Measurements from ENCODE around the gene AHCYL2.
"Not testable (repeated sequence)": the region's sequence is repeated elsewhere in the genome, so short reads cannot be mapped to it uniquely, and the experiment has no call there.

Gene AHCYL2

DNA sequence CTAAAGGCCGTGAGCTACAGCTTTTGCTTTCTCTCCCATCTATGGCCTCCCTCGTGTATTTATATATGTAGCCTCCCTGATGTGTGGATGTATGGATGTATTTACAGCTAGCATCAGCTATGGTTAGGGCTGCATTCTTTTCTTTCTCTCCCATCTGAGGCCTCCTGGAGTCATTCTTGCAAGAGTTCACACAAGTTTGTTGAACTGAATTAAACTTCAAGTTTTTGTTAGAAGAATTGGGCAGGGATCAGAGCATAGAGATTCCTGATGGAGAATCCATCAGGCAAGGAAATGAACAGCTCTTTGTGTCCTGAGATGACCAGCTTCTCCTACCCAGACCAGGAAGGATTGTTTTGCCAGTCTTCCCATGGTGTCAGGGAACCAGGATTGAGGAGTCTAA lies 60.3 kb downstream of the AHCYL2 start:
- H3K4me3 ChIP-seq (replicated peaks; ENCODE audit: low read depth, low read length) = no peak overlapping the region
- TF ChIP-seq, protein P1, sequence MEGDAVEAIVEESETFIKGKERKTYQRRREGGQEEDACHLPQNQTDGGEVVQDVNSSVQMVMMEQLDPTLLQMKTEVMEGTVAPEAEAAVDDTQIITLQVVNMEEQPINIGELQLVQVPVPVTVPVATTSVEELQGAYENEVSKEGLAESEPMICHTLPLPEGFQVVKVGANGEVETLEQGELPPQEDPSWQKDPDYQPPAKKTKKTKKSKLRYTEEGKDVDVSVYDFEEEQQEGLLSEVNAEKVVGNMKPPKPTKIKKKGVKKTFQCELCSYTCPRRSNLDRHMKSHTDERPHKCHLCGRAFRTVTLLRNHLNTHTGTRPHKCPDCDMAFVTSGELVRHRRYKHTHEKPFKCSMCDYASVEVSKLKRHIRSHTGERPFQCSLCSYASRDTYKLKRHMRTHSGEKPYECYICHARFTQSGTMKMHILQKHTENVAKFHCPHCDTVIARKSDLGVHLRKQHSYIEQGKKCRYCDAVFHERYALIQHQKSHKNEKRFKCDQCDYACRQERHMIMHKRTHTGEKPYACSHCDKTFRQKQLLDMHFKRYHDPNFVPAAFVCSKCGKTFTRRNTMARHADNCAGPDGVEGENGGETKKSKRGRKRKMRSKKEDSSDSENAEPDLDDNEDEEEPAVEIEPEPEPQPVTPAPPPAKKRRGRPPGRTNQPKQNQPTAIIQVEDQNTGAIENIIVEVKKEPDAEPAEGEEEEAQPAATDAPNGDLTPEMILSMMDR (IDR thresholded peaks at IDR 0.05; ENCODE audit: low read depth, low read length, missing control alignments) = no peak
- no peak for DNase-seq (ENCODE audit: extremely low read depth, low read depth)

DNA sequence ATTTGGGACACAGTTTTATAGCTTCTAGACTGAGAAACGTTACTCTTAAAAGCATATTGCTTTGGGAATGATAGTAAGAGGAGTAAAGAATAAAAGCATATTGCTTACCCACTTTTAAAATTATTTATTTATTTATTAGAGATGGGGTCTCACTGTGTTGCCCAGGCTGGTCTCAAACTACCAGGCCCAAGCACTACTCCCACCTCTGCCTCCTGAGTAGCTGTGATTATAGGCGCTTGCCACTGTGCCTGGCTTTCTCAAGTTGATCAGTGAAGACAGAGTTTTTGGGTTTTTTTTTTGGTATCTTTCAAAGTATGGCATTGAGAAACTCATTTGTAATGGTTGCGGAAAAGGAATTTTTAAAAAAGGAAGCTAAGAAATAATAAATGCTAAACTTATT lies 68.0 kb downstream of the AHCYL2 start:
- TF ChIP-seq, protein P1 (IDR thresholded peaks at IDR 0.05; ENCODE audit: low read depth, low read length, missing control alignments) = no peak
- DNase-seq (ENCODE audit: extremely low read depth, low read depth) = no peak
- no peak overlapping the region for H3K4me3 ChIP-seq (replicated peaks; ENCODE audit: low read depth, low read length)

DNA sequence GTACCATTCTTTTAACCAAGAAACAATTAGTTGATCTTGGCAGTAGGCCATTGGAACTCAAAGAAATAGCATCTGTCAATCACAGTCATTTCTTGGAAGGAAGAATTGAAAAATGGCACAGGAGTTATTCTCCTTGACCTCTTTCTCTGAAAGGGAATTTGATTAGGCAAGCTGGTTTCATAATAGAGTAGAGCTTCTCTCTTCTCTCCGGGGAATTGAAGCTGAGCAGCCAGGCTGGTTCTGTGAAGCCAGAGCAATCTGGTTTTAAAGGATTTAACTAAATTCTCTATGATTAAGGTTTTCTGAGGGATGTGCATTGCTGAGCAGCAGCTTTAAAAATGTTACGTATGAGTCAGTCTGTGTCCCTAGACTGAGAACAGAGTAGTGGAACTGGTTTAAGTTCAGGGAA lies 70.2 kb downstream of the AHCYL2 start:
- DNase-seq (ENCODE audit: extremely low read depth, low read depth) = no peak
- TF ChIP-seq, protein P1 (IDR thresholded peaks at IDR 0.05; ENCODE audit: low read depth, low read length, missing control alignments) = no peak
- H3K4me3 ChIP-seq (replicated peaks; ENCODE audit: low read depth, low read length) = no peak overlapping the region

DNA sequence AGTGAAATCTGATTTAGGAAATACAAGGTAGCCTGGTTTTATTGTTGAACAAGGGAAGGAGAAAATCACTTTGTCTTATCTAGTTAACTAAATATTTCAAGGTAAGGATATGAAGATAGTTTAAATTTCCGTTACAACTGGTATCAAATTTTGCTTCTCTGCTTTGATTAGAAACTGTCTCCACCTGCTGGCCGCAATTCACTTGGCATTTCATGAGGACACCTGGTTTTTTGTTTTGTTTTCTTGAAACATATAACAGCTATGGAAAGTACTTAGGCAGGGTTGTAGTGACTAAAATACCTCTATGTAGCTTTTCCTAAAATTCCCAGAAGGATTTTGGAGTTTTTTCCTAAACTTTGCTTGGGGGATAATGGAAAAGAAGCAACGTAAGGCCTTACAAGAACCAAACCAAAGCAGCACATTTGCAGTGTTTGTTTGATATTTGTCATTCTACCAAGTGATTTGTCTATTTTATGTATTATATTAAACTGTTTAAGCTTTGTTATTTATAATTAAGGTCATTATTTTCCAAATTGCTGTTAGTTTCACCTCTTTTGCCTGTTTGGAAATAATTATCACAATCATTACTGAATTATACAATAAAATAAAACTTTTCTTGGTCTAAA lies 73.6 kb downstream of the AHCYL2 start:
- TF ChIP-seq, protein P1 (IDR thresholded peaks at IDR 0.05; ENCODE audit: low read depth, low read length, missing control alignments) = peak; percentile 74
- DNase-seq (ENCODE audit: extremely low read depth, low read depth) = peak; percentile 9
- H3K4me3 ChIP-seq (replicated peaks; ENCODE audit: low read depth, low read length) = no peak overlapping the region

DNA sequence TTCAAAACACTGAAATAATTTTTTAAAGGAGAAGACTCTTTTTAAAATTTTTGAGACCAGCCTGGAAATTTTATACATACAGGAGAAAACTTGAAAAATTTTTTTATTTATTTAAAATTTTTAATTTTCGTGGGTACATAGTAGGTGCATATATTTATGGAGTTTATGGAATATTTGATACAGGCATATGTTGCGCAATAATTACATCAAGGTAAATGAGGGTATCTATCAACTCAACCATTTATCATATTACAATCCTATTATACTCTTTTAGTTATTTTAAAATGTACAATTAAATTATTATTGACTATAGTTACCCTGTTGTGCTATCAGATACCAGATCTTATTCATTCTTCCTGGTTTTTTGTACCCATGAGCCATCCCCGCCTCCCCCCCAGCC lies 75.1 kb downstream of the AHCYL2 start:
- DNase-seq (ENCODE audit: extremely low read depth, low read depth) = no peak
- no peak overlapping the region for H3K4me3 ChIP-seq (replicated peaks; ENCODE audit: low read depth, low read length)
- TF ChIP-seq, protein P1 (IDR thresholded peaks at IDR 0.05; ENCODE audit: low read depth, low read length, missing control alignments) = no peak

DNA sequence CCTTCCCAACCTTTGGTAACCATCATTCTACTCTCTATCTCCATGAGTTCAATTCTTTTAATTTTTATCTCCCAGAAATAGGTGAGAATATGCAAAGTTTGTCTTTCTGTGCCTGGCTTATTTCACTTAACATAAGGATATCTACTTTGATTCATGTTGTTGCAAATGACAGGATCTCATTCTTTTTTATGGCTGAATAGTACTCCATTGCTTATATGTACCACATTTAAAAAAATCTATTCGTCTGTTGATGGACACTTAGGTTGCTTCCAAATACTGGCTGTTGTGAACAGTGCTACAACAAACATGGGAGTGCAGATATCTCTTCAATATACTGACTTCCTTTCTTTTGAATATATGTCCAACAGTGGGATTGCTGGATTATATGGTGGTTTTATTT lies 75.5 kb downstream of the AHCYL2 start:
- H3K4me3 ChIP-seq (replicated peaks; ENCODE audit: low read depth, low read length); DNase-seq (ENCODE audit: extremely low read depth, low read depth): not testable (repeated sequence)

DNA sequence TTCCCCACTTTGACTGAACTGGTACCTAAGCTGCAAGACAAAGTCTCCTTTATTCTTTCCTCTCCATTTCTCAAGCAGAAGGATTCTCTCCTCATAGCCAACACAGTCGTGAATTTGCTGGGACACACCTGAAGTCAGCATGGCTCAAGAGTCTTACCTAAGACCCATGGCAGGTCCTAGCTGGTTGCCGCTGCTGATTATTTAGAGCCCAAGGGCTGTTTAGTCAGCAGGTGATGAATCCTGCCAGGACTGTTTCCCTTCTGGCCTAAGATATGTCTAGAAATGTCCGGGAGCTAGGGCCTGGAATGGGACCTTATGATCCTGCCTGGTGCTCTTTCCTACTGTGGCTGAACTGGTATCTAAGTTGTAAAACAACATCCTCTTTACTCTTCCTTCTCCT lies 82.8 kb downstream of the AHCYL2 start:
- no peak overlapping the region for H3K4me3 ChIP-seq (replicated peaks; ENCODE audit: low read depth, low read length)
- TF ChIP-seq, protein P1 (IDR thresholded peaks at IDR 0.05; ENCODE audit: low read depth, low read length, missing control alignments) = no peak
- no peak for DNase-seq (ENCODE audit: extremely low read depth, low read depth)

Data from HFF-Myc (cell line).